GM18868 (cell line): ENCODE measurements around the gene SNED1.

Source experiments
- ATAC-seq: cut with Tn5 transposase; IDR thresholded peaks from one replicate; pipeline ENCODE4 v1.9.1; 2021; ENCODE audit warnings: mild to moderate bottlenecking, moderate library complexity; ENCODE audit not compliant: unreplicated experiment

The SNED1 gene

GRCh38 chr2:241142063-241142462 is 143.6 kb downstream of the SNED1 start:
- no peak for ATAC-seq

GRCh38 chr2:241142593-241142992 is 144.2 kb downstream of the SNED1 start:
- no peak for ATAC-seq
